Measurements from ENCODE around the gene DCXR. TPM values are rescaled to one million over a fixed set of nuclear protein-coding genes. Genes with fewer than 3 reads are reported as not detected.

The DCXR gene
- total and polyA plus RNA-seq, 2 of the 4 experiments (the other 2 are of a cell fraction): 36.6 to 139 TPM

GRCh38 chr17:81999976-82000802, 37.3 kb downstream of the DCXR start:
- no peak overlapping the region for H2BK20ac ChIP-seq (ENCODE audit: low read depth, low read length)
- peaks cover 6% of the 10 kb centered on the region; the same call in 1 of the 2 replicates for H3K36me3 ChIP-seq (ENCODE audit: control insufficient read depth, insufficient read depth, low read length)
- no peak overlapping the region for H3K4me2 ChIP-seq (ENCODE audit: low read depth, low read length)
- H3K27me3 ChIP-seq (ENCODE audit: control insufficient read depth, insufficient read depth, low read length): no peaks in the 10 kb centered on the region
- H3K56ac ChIP-seq (ENCODE audit: extremely low read depth, insufficient read depth, low read length): no peak overlapping the region
- in situ Hi-C loops (cut with MboI; ENCODE audit: low sequenced_read_pairs) (no loop called here), intact Hi-C loops (cut with micrococcal nuclease) (no loop called here), dilution Hi-C loops (cut with HindIII; ENCODE audit: low sequenced_read_pairs, unreplicated experiment) (no loop called here)
- no peak for DNase-seq
- H3K18ac ChIP-seq (ENCODE audit: low read depth, low read length): no peak overlapping the region
- no peak for TF ChIP-seq MAFK (IDR thresholded peaks at IDR 0.05; ENCODE audit: low read depth, low read length)
- TF ChIP-seq MAZ (IDR thresholded peaks at IDR 0.05; ENCODE audit: borderline replicate concordance, low read depth, low read length): no peak
- TF ChIP-seq CEBPB (IDR thresholded peaks at IDR 0.05; ENCODE audit: low read depth, low read length): no peak
- TF ChIP-seq BHLHE40 (IDR thresholded peaks at IDR 0.05; ENCODE audit: low read depth, low read length): no peak
- no peak for TF ChIP-seq MXI1 (IDR thresholded peaks at IDR 0.05; ENCODE audit: borderline replicate concordance, low read depth, low read length)
- no peak for TF ChIP-seq POLR2A (IDR thresholded peaks at IDR 0.05; ENCODE audit: low read depth, low read length)
- TF ChIP-seq CHD1 (IDR thresholded peaks at IDR 0.05; ENCODE audit: low read depth, low read length): no peak
- TF ChIP-seq RAD21 (IDR thresholded peaks at IDR 0.05; ENCODE audit: low read length): no peak
- no peak for TF ChIP-seq ELK1 (IDR thresholded peaks at IDR 0.05; ENCODE audit: borderline replicate concordance, low read depth, low read length)
- no peak for TF ChIP-seq USF2 (IDR thresholded peaks at IDR 0.05; ENCODE audit: low read depth, low read length)
- no peak for TF ChIP-seq RFX5 (IDR thresholded peaks at IDR 0.05; ENCODE audit: low read depth, low read length)
- TF ChIP-seq RCOR1 (IDR thresholded peaks at IDR 0.05; ENCODE audit: insufficient replicate concordance, low read length): no peak
- H4K5ac ChIP-seq (ENCODE audit: low read depth, low read length): no peak overlapping the region
- H2AK5ac ChIP-seq (ENCODE audit: low read depth, low read length): no peak overlapping the region
- no peak overlapping the region for H4K91ac ChIP-seq (ENCODE audit: insufficient read depth, low read depth, low read length)
- H3K9me1 ChIP-seq (ENCODE audit: insufficient read depth, low read length): peaks cover 9% of the 10 kb centered on the region; the same call in 1 of the 2 replicates
- H4K8ac ChIP-seq (ENCODE audit: low read depth in 2 of 2, low read length in 2 of 2): no peak overlapping the region
- H3K4me3 ChIP-seq (ENCODE audit: insufficient read depth, low read depth, low read length): no peak overlapping the region
- ChIA-PET CTCF (no interaction called here), POLR2A (ENCODE audit: unreplicated experiment) (no interaction called here)
- H2BK120ac ChIP-seq (ENCODE audit: low read depth, low read length): no peak overlapping the region
- WGBS, 2 experiments (ENCODE audit: extremely low coverage in 2 of 2, insufficient read length in 1 of 2): 72% methylated on average over 7 of the region's 36 CpGs; no CpG with 5 or more reads in 1 of the 2 experiments
- H3K23ac ChIP-seq (ENCODE audit: low read depth, low read length): no peak overlapping the region
- no peak overlapping the region for H2BK5ac ChIP-seq (ENCODE audit: low read depth, low read length, poor library complexity, severe bottlenecking)
- no peak for ATAC-seq (ENCODE audit: low read depth)
- no peaks in the 10 kb centered on the region for H3K9me3 ChIP-seq (ENCODE audit: control insufficient read depth, insufficient read depth, low read length)
- H3K27ac ChIP-seq (ENCODE audit: insufficient read depth, low read length): no peak overlapping the region
- H2AFZ ChIP-seq (replicated peaks; ENCODE audit: low read length, poor library complexity): no peak overlapping the region
- no peak overlapping the region for H3K4ac ChIP-seq (ENCODE audit: low read depth, low read length)
- H3K14ac ChIP-seq (replicated peaks; ENCODE audit: low read depth, low read length): no peak overlapping the region
- H4K20me1 ChIP-seq (ENCODE audit: insufficient read depth, low read length): peaks cover 3% of the 10 kb centered on the region; the same call in 1 of the 2 replicates
- H2AK9ac ChIP-seq (replicated peaks; ENCODE audit: low read depth, low read length, poor library complexity): no peak overlapping the region
- peaks cover 11 to 24% of the 10 kb centered on the region in 2 experiments; a peak in 2 of 4 replicates for H3K79me1 ChIP-seq (ENCODE audit: low read depth in 1 of 2, low read length in 2 of 2)
- H3K9ac ChIP-seq (ENCODE audit: low read depth, low read length): no peak overlapping the region
- H2BK15ac ChIP-seq (ENCODE audit: low read depth, low read length): no peak overlapping the region
- BruUV-seq (replicated peaks): no TSS peak
- peaks cover 17% of the 10 kb centered on the region for H3K4me1 ChIP-seq (ENCODE audit: control insufficient read depth, insufficient read depth, low read length)

Data from IMR-90 (cell line).